ENCODE results near the gene GTPBP10.
"Not testable (repeated sequence)": the region's sequence is repeated elsewhere in the genome, so short reads cannot be mapped to it uniquely, and the experiment has no call there.

GRCh38 chr7:90334926-90335325, 11.6 kb upstream of the GTPBP10 start:
- TF ChIP-seq TAF1 (CRISPR knock-in tag; IDR thresholded peaks at IDR 0.05); CTCF (CRISPR knock-in tag; IDR thresholded peaks at IDR 0.05); MZF1 (CRISPR knock-in tag; IDR thresholded peaks at IDR 0.05; ENCODE audit: borderline replicate concordance); ZNF510 (CRISPR knock-in tag; IDR thresholded peaks at IDR 0.05; ENCODE audit: low read depth): not testable (repeated sequence)
